ENCODE results near the gene LINGO1.

GRCh38 chr15:77624868-77625267, 7.8 kb downstream of the LINGO1 start:
- no peak for TF ChIP-seq EZH2 (IDR thresholded peaks at IDR 0.05; ENCODE audit: low read length, missing control alignments)
- TF ChIP-seq, protein P1, sequence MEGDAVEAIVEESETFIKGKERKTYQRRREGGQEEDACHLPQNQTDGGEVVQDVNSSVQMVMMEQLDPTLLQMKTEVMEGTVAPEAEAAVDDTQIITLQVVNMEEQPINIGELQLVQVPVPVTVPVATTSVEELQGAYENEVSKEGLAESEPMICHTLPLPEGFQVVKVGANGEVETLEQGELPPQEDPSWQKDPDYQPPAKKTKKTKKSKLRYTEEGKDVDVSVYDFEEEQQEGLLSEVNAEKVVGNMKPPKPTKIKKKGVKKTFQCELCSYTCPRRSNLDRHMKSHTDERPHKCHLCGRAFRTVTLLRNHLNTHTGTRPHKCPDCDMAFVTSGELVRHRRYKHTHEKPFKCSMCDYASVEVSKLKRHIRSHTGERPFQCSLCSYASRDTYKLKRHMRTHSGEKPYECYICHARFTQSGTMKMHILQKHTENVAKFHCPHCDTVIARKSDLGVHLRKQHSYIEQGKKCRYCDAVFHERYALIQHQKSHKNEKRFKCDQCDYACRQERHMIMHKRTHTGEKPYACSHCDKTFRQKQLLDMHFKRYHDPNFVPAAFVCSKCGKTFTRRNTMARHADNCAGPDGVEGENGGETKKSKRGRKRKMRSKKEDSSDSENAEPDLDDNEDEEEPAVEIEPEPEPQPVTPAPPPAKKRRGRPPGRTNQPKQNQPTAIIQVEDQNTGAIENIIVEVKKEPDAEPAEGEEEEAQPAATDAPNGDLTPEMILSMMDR (conservative IDR thresholded peaks at IDR 0.05 in 1 of 2, IDR thresholded peaks at IDR 0.05 in 1 of 2; ENCODE audit: low read depth in 1 of 2, low read length in 2 of 2) = no peak

Measured in fibroblast of lung (primary cell).